Stimulated activated CD8-positive, alpha-beta memory T cell treated with anti-CD3 and anti-CD28 coated beads, Interleukin-7, amount 100 ng/mL, for 1 hour (primary cell): ENCODE measurements around the gene STUM.
"Not testable (repeated sequence)": the region's sequence is repeated elsewhere in the genome, so short reads cannot be mapped to it uniquely, and the experiment has no call there.

Experiments used
- DNase-seq, 2 donors: peaks; one replicate each; pipeline ENCODE4 v3.0.0-alpha.2; 2020; ENCODE audit warnings: low read depth in 2 of 2

The STUM gene, protein sequence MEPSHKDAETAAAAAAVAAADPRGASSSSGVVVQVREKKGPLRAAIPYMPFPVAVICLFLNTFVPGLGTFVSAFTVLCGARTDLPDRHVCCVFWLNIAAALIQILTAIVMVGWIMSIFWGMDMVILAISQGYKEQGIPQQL

DNA sequence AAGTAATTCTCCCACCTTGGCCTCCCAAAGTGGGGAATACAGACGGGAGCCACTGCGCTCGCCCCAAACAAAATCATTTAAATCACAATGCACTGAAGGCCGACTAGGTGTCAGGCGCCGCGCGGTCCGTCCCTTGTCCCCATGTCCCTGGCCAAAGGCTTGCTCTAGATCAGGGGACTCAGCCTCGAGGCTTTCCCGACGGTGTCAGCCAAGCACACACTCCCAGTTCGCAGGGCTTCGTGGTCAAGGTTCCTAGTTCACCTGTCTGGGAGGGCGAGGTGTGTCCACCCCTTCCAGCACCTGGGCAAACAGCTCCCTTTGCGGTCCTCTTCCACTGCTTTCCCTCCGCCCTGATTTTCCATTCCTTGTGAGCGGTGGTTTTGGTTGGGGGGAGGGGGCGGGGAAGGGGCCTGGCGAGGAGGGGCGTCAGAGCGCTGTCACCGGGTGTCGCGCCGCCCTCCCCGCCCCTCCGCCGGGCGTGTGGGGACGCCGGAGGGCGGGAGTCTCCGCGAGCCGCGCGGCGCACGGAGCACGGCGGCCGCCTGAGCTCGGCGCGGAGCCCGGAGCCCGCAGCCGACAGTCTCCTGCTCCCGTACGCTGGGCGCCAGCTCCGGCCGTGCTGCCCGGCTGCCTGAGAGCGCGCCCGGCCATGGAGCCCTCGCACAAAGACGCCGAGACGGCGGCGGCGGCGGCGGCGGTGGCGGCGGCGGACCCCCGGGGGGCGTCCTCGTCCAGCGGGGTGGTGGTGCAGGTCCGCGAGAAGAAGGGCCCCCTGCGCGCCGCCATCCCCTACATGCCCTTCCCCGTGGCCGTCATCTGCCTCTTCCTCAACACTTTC, at the start of gene STUM:
STUM (plus strand) TSS at position 509 of the 838 bp plus-strand sequence; CDS start at position 650, 141 bp downstream.
- no peak for DNase-seq

DNA sequence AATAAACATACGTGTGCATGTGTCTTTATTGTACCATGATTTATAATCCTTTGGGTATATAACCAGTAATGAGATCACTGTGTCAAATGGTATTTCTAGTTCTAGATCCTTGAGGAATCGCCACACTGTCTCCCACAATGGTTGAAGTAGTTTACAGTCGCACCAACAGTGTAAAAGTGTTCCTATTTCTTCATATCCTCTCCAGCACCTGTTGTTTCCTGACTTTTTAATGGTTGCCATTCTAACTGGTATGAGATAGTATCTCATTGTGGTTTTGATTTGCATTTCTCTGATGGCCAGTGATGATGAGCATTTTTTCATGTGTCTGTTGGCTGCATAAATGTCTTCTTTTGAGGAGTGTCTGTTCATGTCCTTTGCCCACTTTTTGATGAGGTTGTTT, 48.9 kb upstream of the STUM start:
- DNase-seq: not testable (repeated sequence)

DNA sequence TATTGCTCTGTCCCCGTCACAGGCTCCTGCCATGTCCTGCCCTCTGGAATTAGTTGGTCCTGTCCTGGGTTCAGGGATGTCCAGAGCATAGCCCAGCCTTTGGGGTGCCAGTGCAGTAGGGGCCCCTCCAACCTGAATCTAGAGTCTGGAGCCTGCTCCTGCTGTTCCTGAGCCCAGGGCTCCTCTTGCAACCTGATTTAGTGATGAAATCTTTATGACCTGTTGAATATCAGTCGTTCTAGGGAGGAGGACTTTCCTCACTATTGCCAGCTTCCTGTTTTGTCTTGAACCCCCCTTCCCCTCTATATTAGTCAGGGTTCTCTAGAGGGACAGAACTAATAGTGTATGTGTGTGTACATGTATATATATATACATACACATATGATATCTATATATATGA, 42.5 kb upstream of the STUM start:
- DNase-seq: no peak

DNA sequence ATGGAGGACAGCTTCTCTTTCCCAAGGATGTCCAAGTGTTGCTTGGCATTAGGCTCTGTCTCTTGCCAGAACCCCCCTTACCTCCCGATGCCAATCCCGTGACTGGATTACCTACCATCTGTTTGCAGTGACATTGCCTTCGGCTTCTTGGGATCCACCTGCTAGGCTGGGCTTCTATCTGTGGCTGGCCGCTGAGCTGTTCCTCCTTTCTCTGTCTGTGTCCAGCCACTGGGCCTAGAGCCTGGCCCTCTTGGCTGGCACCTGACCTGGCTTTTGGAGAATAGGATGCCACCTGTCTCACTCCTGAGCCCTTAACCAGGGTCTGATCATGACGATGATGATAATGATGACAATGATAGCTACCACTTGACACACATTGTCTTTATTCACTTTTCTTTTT, 41.6 kb upstream of the STUM start:
- DNase-seq: no peak

DNA sequence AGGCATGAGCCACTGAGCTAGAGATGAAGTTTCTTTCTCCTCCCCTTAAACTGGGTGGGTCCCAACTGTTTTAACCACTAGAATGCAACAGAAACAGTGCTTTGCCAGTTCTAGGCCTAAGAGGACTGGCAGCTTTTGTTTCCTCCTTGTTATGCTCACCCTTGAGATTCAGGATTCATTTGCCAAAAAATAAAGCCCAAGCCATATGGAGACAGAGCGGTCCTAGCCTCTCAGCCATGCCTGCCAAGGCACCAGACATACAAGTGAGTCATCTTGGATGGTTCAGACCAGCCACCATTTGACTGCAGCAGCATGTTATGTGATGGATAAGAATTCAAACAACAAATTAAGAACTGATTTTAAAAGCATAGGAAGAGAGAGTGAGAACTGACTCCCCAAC, 38.1 kb upstream of the STUM start:
- DNase-seq: no peak

DNA sequence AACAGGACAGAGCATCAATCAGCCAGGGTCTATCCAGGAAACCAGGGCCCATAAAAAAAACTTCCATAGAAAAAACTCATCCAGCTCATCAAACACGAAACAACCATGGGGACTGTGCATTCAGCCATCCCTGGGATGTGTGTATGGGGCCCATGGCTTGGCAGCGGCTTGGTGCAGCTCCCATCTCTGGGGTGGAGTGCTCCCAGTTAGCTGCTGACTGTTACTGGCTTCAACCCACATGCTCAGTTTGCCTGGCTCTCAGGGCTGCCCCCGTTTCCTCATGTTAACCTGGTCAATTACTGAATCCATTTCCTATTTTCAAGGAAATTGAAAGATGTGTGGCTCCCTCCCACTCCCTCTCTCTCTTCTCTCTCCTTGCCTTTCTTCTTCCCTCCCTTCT, 37.3 kb upstream of the STUM start:
- no peak for DNase-seq

DNA sequence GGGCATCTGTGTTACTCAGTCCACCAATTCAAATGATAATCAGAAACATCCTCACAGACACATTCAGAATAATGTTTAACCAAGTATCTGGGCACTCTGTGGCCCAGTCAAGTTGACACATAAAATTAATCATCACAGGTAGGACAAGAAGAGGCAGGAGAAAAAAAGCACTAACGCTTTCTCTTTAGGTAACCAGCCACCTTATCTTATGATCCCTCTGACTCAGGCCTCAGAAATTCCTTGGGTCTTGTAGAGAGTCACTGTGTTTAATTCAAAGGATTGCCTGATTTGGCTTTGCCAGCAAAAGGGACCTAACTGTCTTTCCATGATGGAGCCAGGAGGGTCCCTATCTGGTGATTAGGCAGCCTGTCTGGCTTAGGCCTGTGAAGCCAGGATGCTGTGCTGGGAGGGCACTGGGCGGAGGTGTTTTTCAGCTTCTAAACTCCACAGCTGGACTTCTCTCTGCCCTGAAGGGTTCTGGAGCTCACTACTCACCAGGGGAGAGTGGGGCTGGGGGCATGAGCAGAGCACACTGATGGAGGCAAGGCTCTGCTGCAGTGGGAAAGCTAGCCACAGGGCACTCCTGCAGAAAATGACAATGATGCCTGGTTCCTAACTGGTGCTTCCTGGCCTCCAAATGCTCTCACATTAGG, 36.4 kb upstream of the STUM start:
- no peak for DNase-seq

DNA sequence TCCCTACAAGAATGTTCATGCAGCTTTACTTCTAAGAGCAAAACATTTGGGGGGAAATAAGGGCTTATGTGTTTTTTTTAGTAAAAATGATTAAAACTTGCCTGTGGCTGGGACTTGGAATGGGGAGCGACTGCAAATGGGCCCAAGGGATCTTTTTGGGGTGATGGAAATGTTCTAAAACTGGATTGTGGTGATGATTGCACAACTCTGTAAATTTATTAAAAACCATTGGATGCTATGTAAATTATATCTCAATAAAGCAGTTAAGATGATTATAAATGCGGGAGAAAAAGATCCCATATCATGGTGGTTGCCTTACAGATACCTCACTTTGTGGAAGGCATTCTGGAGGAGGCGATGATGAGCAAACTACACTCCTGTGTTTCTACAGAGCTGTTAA, 30.2 kb upstream of the STUM start:
- no peak for DNase-seq

DNA sequence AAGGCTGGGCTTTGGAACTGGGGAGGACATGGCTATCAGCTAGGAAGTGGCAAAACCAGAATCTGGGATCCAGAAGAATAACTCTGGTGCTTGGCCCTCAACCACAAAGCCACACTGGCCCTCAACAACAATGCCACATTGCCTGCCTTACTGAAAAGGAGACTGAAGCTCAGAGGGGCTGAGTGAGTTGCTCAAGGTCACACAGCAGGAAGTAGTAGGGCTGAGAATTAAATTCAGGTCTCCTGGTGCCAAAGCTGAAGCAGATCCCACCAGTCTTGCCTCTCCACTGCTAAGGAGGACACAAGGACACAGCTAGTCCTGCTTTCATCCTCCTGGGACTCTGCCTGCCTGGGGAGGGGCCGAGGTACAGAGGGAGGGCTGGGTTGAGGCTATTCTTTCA, 29.4 kb upstream of the STUM start:
- DNase-seq: no peak

DNA sequence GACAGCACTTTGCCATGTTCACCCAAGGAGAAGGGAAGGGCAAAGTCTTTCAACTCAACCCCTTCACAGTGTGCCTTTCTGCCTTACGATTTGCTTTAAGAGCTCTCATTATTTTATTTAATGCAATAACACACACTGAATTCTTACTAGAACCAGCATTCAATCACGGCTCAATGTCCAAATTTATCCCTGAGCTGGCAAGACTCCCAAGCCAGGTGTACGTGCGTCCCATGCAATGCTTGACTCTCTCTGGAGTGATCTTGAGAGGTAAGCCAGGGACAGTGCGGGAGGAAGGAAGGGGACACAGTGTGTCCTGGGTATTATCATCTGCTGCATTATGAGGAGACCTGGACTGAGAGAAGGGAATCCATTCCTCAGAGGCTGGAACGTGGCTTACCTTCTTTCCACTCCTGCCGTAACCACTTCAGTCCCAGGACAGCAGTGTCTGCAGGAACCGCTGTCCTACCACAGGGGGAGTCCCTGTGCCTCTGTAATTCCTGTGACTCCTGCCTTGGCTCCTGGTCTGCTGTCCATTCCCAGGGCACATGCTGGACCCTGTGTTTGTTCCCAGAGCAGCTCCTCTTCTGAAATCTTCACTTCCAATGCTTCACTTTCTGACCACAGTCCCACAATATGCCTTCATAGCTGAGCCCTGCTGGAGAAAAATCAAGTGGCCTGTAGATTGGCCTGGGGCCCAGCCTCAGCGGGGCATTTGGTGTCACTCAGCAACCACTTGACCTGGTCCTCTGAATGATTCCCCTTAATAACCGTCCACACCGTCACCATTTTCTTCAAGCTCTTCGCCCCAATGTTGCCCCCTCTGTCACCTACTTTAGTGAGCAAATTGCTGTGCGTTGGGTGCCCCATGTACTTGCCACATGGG, 28.6 kb upstream of the STUM start:
- no peak for DNase-seq

DNA sequence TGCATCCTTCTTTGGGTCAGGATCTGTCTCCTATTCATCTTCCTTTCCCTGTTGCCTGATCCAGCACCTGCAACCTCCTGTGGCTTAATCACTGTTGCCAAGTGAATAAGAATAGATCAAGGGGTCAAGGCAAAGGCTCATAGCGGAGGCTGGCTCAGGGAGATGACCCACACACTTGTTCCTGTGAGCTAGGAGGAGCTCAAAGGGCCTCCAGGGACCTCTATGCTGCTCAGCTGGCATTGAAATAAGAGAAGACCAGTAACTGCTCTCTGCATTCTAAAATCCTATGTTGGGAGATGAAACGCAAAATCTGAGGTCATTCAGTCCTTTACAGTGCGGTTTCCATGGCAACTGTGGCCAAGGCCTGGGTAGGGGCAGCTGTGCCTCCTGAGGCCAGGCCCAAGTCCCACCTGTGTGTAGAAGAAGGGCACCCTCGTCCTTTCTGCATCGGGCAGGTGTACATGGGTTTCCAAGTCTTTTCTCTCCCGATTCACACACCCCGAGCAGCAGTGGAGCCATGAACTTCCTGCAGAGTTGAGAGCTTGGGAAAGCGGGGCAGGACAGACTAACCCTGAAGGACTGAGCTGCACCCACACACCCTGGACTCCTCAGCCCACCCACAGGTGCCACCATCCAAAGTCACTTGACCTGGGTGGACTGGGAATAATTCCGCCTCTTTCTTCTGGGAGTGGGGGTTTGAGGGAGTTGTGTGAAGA, 27.8 kb upstream of the STUM start:
- no peak for DNase-seq

DNA sequence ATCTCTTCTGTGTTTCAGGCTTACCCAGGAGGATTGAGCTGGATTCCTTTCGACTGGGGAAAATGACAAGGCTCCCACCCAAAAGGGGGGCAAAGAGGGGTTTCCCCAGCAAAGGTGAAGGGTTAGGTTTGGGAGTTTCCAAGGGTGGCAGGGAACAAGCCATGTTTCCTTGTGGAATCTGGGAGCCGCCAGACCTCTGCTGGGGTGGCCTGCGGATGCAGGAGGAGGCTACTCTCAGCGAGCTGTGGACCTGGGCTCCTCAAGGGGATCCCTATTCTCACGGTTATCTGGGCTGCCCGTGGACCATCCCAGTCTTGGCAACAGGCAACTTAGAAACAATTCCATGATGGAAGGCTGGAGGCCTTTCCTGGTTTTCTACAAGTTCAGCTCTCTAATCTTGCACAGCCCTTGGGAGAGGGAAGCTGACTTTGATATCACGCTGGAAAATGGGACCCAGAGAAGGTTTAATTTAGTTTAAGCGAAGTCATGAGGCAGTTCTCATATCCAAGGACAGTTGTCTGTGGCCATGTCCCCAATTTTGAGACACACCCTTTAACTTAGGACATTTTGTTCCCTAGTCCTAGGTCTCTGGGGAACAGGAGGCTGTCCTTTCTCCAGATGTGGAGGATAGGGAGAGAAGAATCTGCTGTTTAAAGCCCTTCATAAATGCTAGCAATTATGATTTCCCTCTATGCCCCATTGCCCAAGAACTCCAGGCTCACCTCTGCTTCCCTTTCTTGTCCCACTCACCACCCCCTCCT, 24.7 kb upstream of the STUM start:
- no peak for DNase-seq

DNA sequence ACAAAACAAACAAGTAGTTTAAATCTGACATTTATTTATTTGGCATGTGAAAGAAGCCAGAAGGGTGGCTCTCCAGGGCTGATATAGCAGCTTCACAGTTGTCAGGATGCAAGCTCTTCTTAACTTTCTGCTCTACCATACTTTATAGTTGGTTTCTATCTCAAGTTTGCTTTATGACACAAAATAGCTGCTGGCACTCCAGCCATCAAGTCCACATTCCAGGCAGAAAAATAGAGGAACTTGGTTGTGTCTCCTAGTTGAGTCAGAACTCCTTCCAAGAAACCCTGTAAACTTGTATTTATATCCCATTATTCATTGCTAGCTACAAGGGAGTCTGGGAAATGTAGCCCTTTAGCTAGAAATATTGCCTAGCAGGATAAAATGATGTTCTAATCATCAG, 24.0 kb upstream of the STUM start:
- no peak for DNase-seq

DNA sequence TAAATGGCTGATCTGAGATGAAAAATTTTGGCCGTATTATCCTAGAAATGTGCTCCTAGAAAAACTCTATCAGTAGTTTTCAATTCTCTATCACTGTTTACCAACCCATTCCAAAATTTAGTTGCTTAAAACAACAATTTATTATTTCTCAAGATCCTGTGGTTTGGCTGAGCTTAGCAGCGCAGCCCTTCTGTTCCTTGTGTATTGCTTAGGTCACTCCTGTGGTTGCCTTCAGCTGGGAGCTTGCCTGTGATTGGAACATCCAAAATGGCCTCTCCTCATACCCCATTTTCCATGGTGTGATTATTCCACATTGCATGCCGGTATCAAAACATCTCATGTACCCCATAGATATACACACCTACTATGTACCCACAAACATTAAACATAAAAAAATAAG, 22.8 kb upstream of the STUM start:
- DNase-seq: no peak

DNA sequence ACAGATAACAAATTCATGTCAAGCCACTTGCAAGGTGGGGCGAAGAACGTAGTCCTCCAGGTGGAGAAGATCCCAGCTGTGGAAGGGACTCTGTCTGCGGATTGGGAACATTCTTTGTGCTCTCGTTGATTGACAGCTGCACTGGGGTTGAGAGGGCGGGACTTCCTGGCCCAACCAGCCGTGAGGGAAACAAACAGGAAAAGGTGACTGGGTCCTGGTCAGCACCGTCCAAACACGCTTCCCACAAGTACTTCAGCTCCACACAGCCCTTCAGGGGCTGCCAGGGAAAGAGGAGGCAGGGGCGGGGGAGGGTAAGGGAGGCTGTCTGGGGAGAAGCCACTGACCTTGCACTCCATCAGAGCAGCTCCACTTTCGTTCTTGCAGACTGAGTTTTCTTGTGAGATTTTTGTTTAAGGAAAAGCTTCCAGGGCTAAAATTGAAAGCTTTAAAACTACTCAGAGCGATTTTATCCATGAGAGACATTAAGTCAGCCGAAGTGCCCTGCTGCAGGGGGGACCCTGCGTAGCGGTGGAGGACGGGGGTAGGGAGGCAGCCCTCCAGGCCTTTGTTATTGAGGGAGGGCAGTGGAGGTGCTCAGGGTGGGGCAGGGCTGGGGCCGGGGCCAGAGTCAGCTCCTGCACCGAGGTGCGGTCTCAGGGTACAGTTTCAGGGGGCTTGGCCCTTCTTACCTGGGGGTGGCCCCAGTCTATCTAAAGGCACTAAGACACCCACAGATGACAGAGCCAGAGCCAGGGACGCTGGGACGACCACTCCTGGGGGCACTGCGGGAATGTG, 21.6 kb upstream of the STUM start:
- no peak for DNase-seq

DNA sequence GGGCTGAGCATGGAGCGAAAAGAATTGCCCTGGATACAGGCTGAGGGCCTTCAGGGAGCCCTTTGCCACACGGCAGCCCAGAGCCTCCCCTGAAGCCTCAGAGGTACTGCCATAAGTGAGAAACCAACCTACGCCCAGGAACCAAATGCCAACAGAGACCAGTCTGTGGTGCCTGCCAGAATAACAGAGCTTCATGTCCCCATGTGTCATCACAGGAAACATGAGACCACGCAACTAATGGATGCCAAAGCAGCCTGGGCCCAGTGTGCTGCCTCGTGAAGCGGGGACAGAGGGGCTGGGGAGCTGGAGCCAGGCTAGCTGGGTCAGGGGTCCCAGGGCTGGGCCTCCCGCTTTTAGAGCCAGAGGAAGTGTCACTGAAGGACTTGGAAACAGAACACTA, 18.7 kb upstream of the STUM start:
- DNase-seq: no peak

DNA sequence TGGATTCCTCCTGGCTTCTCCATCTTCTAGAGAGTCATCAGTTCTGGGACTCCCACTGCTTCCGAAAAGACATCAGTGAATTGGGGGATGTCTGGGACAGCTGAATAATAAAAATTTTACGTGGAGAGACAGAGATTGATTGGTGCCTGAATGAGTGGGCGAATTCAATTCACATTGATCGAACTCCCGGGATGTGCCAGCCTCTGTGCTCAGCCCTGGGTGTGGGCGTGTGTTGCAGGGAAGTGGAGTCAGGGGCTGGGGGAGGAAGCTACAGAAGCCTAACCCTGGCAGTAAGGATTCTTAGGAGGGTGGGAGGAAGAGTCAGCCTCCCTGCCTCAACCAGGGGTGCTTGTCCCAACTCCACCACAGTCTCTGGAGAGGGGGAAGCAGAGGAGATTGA, 18.0 kb upstream of the STUM start:
- DNase-seq: no peak

DNA sequence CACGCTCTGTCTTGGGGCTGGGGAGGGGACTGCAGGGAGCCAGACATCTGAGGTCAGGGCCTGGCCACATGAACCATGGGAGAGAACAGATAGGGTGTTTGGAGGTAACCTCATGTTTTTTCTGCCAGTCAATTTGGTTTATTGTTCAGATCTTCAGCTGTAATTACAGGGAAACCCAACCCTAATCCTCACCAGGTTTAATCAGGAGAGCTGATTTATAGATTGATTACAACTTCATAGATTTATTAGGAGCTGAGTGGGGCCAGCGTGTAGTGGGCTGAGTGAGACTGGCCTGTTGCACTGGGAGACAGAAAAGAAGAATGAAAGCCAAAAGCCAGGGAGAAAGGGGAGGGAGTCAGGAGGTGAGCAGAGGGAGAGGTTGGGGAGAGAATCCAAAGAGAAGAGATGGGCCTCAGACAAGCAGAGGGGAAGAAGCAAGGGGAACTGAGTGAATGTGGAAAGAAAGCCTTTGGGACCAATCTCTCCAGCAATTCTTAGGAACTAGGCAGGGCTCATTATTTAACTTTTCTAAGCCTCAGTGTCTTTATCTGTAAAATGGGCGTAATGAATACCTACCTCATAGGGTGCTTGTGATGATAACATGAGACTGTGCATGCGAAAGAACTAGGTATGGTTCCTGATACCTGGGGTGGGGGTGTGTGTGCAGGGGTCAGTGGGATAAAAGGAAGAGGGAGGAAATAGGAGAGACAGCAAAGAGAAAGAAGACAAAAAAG, 17.0 kb upstream of the STUM start:
- no peak for DNase-seq

DNA sequence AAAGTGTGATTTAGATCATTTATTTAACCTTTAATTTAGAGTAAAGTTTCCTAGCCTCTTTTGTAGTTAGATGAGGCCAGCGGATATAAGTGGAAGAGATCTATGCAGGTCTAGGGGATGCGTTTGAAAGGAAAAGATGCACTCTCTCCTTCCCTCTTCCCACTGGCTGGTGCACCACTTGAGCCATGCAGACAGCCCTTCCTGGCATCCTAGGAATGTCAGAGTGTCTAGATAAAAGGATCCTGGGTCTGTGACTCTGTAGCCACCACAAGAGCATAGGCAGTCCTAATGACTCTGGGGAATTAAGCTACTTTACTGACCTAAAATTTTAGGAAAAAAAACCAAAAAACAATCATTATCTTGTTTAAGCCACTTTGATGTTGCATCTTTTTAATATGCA, 16.0 kb upstream of the STUM start:
- DNase-seq: no peak
